Measurements from ENCODE around the gene USP21.

USP21 gene

DNA sequence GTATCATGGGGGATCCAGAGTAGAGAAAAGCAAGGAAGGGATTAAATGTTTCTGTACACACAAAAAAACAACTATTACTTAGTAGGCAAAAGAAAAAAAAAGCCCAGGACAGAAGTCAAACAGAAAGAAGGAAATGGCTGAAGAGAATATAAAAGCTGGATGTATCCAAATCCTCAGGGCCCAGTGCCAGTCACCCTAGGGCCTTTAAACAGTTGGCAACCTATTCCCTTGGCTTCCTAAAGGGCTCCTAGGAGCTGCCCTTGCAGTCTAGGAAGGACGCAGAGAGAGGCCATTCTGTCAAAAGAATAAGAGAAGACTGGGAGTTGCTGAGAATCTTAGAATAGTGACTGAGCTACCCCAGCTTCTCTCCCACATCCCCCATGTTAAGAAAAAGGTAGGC, 13.0 kb downstream of the USP21 start:
- DNase-seq (ENCODE audit: low read depth) = no peak

DNA sequence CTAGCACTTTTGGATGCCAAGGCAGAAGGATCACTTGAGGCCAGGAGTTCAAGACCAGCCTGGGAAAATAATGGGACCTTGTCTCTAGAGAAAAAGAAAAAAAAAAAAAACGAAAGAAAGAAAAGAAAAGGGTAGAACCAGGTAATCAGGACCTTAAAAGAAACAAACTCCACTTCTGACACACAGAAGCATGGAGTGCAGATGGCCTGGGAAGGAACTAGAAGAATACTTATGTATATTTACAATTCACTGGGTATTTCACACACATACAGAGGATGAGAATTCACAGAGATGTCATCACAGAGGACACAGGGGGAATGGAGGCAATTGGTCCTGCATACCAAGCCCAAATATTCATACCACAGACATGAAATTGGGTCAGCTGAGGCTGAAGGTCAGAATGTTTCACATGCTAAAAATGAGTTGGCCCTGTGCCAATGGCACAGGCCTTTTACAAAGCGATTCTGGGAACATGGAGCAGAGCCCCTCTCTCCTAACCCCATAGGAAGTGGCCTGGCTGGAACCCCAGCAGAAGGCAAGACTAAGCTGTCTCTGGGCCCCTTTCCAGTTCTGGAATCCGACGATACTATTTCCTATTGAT, 13.6 kb downstream of the USP21 start:
- no peak for DNase-seq (ENCODE audit: low read depth)

DNA sequence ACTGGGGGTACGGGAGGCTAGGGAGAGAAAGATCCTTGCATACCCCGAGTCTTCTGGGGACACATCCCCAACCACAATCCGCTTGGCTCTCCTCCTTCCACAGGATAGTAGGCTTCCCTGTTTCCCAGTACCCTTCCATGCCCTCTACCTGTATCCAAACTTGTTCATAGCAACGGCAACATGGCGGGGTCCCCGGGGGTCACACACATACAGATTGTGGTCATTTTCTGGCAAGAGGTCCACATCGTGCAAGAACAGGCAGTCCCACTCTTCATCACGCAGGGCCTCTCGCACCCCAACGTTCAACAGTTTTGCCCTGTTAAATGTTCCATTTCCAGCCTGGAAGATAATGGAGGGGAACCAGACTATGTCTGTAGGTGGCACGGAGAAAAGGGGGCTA, 14.4 kb downstream of the USP21 start:
- no peak for DNase-seq (ENCODE audit: low read depth)

DNA sequence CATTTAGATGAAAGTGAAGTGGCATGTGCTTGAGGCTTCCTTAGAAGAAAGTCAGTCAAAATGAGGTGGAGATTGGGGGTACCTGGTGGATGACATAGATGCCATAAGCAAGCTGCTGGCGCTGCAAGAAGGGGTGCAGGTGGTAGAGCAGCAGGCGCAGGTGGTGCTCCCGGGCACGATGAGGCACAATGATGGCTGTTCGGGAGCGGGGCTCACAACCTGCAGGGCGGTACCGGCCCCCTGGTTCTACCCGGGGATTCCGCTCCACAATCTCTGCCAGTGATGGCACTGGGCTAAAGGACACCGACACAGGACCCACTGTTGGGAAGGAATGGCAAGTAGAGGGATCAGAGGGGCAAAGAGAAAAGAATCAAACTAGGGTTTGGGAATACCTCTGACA, 15.6 kb downstream of the USP21 start:
- DNase-seq (ENCODE audit: low read depth) = no peak

DNA sequence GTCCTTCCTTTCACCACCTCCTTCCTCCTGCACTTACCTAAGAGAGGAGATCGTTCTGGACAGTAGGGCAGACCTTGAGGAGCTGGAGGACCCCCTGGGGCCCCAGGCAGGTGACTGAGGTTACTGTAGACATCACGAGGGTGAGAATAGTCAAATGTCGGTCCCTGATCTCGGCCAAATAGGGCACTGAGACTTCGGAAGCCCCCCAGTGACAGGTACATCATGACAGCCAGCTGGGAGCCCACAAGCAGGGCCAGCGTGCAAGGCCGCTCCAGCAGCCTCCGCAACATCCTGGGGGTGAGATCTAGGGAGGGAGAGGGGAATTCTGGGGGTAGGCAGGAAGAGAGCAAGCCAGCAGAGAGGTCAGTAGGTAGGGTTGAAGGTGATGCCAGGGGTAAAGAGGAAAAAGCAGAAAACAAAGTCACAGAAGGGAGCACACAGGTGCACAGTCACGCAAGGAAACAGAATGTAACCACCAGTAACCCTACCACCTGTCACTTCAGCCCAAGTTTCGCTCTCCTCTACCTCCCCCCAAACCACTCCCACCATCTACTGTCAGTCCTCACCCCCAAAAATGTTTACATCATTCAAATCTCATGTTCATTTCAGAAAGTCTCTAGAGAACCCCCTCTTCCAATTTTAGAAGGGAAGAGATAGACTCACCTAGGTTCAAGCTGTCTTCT, 16.6 kb downstream of the USP21 start:
- DNase-seq (ENCODE audit: low read depth) = no peak

DNA sequence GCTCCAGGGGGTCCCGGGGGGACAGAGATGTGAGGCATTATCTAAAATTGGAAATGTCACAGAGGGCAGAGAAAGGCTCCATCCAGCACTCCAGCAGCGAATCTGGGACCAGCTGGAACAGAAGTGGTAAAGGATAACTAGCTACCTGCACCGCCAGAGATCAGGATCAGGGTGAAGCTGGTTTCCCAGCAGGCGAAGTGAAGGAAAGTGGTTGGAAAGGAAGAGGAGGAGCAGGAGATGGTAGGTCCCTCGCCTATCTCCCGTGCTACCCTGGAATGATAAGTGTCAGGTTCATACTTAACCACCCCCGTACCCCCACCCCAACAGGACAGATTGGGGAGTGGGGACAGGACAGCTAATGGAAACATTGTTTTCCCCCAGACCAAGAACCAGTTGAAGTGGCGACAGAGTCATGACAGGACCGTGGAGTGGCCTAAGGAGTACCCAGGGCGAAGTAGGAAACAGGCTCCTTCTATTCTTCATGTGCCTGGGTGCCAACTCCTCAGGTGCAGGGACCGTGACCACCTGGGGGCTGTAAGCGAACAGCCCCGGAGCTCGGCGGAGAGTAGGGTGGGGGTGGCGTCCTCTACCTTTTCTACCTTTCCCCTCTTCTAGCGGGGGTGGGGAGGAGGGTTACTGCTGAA, 17.3 kb downstream of the USP21 start:
- no peak for DNase-seq (ENCODE audit: low read depth)

DNA sequence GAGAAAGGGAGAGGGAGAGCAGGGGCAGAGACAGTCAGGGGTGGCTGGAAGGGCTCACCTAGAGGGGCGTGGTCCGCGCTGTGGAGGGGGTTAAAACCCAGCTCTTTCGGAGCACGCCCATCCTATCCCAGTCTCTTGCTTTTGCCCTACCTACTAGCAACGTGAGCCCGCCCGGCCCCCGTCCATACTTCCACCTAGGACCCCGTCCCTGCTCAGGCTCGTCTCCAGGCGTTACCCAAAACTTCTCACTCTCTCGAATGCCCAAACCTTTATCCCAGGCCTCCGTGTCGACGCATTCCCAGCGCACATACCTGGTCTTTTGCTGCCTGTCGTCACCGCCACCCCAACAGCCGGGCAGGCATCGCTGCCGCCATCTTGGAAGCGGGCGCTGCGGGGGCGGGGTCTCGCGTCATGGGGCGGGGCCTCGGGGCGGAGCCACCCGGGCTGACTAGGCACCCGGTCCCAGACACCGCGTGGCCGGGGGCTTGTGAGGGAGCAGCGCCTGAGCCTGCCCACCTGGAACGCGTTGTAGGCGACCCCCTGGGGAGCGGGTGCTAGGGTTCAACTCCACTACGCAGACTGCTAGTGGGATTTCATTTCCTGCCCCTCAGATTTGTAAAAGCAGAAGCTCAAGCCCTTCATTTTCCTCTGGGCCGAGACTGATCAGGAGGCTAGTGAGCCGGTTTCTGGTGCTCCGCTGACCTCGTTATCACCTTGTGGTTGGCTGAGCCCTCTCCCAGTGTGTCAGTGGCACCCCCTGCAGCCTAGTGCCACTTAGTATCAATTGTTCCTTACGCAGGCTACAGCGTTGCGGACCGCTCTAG, 18.0 kb downstream of the USP21 start, which contains the start of gene B4GALT3:
Gene B4GALT3, minus strand, starts transcription at position 396 of the 824 bp plus-strand sequence. CDS start 1,447 bp downstream, outside the sequence.
- DNase-seq (ENCODE audit: low read depth) = peak; percentile 97

DNA sequence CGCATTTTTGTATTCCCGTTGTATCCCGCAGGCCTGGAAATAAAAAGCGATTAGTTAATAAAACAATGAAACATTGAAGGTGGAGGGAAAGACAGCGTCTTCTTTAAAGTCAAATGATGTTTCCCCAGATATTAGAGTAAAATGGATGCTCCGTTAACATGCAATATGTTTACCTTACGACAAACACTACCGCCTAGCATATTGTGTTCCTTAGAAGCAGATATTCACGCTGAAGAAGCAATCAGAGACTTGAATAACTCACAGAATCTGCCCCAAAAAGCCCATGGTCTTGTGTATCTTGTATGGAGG, 18.6 kb downstream of the USP21 start:
- no peak for DNase-seq (ENCODE audit: low read depth)

DNA sequence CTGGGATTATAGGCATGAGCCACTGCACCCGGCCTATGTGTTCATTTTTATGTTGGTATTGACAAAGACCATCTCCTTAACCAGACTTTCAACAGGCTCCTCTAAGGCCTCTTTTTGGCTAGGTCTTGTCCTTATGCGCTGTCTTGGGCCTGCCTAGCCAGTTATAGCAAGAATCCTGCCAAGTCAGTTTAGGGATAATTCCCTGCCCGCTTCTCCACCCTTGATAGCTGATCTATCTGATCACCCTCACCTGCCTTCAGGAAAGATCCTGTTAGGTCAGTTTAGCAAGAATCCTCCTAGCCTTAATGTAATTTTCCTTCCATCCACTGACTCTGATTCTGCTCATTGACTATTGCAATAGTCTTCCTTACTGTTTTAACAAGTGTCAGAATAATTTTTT, 20.4 kb downstream of the USP21 start:
- DNase-seq (ENCODE audit: low read depth) = no peak

DNA sequence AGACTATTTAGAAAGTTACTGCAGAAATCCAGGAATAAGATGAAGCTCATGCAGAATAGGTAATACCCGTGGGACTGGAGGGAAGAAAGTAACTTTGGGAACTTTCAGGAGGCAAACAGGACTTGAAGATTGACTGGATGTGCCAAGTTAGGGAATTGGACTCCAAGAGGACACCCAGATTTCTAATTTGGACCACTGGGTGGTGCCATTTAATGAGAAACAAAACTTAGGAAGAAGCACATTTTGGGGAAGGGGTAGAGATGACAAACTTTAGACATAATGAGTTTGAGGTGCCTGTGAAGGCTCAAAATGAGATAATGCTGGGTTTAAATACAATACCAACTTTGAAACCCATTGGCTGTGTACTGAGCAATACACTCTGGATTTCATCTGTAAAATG, 21.3 kb downstream of the USP21 start:
- no peak for DNase-seq (ENCODE audit: low read depth)

DNA sequence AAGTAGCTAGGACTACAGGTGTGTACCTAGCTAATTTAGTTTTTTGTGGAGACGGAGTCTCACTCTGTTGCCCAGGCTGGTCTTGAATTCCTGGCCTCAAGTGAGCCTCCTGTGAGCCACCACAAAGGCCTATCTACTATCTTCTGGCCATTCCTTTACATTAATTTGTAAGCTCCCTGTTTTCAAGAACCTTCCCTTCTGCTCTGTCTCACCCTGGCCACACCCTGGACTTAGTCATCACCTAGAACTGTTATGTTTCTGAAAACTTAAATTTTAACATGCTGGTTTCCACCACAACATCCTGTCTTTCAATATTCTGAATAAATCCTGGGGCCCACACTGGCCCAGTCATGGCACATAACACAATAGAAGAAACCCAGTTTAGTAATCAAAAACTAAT, 22.9 kb downstream of the USP21 start:
- DNase-seq (ENCODE audit: low read depth) = no peak

DNA sequence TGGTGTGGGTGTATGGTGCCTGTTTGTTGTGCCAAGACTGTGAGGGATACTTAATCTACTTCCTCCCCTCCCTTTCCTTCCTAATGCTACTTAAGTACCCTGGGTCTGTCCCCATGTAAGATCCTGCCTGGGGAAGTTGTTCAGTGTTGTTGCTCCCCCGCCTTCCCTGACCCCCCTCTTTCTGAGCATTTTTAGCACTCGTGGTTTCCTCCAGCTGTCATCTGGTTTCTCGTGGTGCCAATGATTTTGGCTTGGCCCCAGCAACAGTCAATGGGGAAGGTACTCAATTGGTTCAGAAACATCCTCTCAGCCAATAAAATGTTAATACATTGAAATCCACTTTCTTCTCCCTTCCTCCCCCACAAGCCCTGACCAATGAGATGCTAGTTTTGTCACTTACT, 26.0 kb downstream of the USP21 start:
- peak; percentile 53 for DNase-seq (ENCODE audit: low read depth)

DNA sequence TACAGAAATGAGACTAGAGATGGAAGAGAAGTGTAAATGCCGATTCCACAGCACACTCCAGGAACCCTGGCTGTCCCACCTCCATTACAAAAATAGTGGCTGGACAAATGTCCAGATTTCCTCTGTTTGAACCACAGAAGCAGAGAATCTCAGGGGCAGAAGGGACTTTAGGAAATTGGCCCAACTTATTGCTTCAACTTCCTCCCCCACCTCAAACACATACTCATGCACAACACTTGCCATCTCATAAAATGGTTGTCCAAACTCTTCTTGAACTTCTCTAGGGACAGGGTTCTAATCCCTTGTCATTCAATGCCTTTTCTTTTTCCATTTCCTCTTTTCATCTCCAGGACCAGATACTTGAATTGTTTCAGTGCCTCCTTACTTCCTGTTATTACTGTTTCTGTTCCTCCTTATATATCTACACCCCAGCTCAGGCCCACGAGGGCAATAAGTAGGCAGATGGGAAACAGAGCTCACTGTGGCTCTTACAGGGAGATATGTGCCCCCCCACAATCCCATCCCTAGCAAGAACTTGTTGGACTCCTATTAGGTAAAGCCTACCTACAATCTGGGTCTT, 26.5 kb downstream of the USP21 start:
- DNase-seq (ENCODE audit: low read depth) = no peak

DNA sequence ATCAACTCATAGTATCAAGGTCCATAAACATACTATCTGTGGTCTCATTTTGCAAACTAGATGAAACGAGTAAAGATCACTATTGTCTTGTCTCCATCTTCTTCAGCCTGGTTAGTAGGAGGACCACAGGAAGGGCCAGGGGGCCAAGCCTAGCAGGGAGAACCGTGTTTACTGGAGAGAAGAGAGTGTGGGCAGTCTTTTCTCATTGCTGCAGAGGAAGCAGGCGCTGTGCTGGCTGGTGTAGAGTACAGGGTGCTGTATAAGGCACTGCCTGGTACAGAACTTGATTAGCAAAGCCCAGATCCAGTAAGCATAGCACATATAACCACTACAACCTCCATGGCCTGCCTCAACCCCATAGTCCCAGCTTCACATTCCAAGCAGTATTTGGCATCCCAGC, 28.0 kb downstream of the USP21 start:
- DNase-seq (ENCODE audit: low read depth) = no peak

DNA sequence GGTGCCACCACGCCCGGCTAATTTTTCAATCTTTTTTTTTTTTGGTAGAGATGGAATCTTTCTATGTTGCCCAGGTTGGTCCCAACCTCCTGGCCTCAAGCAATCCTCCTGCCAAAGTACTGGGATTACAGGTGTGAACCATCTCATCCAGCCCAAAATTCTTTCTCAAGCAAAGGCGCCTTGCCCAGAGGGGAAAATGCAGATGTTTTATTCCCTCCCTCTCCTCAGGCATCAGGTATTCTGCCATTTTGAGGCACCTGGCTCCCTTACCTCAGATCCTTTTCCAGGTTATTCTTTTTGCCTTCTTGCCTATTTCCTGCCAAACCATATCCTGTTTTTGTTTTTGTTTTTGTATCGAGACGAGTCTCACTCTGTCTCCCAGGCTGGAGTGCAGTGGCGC, 29.1 kb downstream of the USP21 start:
- DNase-seq (ENCODE audit: low read depth) = no peak

DNA sequence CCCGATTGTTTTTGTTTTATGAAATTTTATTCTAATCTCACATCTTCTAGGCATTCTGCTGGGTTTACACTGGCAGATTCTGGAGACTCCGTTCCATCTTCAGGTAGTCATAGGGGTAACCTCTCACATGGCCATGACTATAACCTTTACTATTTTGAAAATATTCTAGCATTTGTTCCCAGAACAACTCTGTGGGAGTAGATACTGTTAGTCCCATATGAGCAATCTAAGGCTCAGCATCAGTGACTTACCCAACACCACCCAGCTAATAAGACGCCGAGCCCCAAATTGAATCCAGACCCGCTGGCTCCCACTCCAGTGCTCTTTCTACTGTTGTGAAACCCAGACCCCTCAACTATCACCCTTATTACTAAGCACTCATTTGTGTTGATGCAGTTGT, 29.7 kb downstream of the USP21 start:
- DNase-seq (ENCODE audit: low read depth) = no peak

DNA sequence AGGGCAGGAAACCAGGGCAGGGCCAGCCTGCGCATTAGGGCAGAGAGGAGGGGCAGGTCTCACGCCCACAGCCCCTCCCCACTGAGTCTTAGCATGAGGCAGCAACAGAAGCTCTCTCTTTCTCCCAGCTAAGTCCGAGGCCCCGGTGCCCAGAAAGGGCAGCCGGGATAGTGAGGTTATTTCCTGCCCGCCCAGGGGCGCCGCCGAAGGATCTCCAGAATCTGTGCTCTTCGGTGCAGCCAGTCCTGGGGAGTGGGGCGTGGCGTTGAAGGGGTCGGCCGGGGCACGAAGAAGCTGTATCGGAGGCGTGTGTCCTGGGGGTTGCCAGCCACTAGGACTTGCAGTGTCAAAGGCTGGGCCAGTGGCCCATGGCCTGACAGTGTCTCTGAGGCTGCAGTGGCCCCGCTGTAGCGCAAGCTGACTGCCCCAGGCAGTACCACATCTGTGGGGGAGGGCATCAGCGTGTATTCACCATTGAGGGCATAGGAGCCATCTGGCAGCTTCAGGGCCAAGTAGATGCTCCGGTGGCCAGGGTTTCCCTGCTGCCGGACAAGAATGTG, 31.7 kb downstream of the USP21 start:
- DNase-seq (ENCODE audit: low read depth) = no peak

DNA sequence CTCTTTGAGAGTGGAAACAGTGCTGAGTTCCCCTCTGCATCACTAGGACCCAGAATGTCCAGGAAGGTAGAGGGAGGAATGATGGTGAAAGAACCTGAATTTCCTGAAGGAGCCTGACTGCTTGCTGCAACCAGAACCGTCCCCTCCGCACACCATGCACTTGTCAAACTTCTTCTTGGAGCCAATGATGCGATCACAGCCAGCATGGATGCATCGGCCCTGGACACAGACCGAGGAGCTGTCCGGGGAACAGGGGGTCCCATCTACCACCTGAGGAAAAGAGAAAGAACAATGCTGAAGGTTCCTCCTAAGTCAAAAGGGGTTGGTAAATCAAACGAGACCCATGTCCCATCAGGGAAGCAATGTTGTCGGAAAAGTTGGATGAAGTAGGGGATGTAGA, 32.7 kb downstream of the USP21 start:
- DNase-seq (ENCODE audit: low read depth) = no peak

DNA sequence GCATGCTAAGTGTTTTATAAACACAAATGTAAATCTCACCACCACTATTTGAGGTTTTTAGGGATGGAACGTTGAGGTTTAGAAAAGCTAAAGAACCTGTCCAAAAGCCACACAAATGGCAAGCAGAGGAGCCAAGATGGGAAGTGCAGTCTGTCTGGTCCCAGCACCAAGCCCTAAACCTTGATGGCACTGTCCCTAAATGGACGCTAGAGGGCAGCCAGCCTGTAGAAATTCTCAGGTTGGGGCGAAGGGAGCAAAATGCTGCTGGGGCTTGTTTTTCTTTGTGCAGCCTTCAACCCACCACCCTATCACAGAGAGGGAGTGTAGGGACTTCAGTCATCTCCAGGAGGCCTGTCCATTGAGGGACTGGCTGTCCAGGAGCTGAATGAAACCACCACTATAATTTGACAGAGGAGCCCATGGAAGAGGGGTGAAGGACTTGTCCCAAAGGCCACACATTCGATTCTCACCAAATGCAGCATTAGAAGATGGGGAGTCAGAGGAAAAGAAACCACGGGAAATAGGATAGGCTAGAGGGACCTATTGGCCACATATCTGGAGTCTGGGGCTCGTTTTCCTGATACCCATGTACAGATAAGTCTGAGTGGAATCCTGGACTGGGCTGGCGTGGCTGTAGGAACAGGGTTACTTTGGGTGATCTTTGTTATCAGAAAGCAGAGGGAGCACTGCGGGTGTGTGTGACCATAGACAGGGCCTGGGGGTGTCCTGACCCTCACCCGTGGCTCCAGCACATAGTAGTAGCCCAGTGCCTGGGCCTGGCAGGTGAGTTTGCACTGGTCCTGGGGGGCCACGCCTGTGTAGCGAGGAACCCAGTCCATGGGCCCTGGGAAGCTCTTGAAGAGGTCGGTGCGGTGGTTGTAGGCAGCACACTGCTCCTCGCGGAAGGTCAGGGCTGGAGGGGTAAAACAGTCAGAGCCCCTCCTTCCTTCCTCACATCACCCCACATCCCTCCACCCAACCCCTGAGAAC, 33.5 kb downstream of the USP21 start:
- DNase-seq (ENCODE audit: low read depth) = peak; percentile 45

DNA sequence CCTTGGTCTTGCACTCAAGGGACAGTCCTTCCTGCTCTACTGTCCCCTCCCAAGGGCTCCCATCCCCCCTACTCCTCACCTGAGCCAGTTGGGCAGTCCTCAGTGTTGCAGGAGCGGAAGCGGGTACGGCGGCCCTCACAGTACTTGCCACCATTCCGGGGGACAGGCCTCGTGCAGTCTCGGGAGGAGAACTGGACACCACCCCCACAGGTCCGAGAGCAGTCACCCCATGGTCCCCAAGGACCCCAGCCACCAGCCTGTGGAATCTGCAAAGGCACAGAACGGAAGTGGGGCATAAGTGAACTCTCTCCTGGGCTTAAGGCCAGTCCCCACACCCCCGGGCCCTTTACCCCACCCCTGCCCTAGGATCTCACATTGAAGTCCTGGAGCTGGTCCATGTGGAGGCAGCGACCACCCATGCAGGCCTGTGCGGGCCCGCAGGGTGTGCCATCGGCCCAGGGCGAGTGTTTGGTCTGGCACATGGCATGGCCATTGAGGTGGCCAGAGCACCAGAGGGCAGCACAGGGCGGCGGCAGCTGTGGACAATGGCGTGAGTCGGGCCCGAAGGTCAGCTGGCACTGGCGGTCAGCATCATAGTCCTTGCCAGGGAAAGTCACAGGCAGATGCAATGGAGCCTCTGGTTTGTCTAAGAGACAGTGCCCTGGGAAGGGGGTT, 34.4 kb downstream of the USP21 start:
- DNase-seq (ENCODE audit: low read depth) = no peak

All from stimulated activated CD8-positive, alpha-beta memory T cell treated with anti-CD3 and anti-CD28 coated beads, Interleukin-15, amount 100 ng/mL, for 1 hour (primary cell).